Stimulated activated naive B cell treated with anti-CD40 and anti-IgM and Interleukin-4, amounts not matched to agents 10 μg/mL and 1 μg/mL and 100 μg/mL, for 72 hours (primary cell): ENCODE results near the gene PMIS2.

Experiments
- ATAC-seq, 2 donors: fragments of 150-1000 bp; cut with Tn5 transposase; replicated peaks; 2 replicates each; pipeline ENCODE4 v1.10.0; 2021; ENCODE audit warnings: moderate library complexity in 1 of 2
- DNase-seq: peaks from one replicate; pipeline ENCODE4 v3.0.0; 2021
- H3K27ac Mint-ChIP-seq: one replicate; pipeline ENCODE4 v1.8.0; 2022; ENCODE audit warnings: mild to moderate bottlenecking, mixed read lengths
- H3K27me3 Mint-ChIP-seq, 2 donors: one replicate each; pipeline ENCODE4 v1.8.0; 2022; ENCODE audit warnings: mixed read lengths in 2 of 2
- H3K36me3 Mint-ChIP-seq, 2 donors: one replicate each; pipeline ENCODE4 v1.8.0; 2022; ENCODE audit warnings: mixed read lengths in 2 of 2, mild to moderate bottlenecking in 1 of 2
- H3K4me1 Mint-ChIP-seq, 2 donors: one replicate each; pipeline ENCODE4 v1.8.0; 2022; ENCODE audit warnings: mixed read lengths in 2 of 2, mild to moderate bottlenecking in 1 of 2
- H3K4me3 Mint-ChIP-seq, 2 donors: one replicate each; pipeline ENCODE4 v1.8.0; 2022; ENCODE audit warnings: mild to moderate bottlenecking in 2 of 2, mixed read lengths in 2 of 2, moderate library complexity in 1 of 2
- H3K9me3 Mint-ChIP-seq, 2 donors: one replicate each; pipeline ENCODE4 v1.8.0; 2022; ENCODE audit warnings: mixed read lengths in 2 of 2, mild to moderate bottlenecking in 1 of 2

The PMIS2 gene

DNA sequence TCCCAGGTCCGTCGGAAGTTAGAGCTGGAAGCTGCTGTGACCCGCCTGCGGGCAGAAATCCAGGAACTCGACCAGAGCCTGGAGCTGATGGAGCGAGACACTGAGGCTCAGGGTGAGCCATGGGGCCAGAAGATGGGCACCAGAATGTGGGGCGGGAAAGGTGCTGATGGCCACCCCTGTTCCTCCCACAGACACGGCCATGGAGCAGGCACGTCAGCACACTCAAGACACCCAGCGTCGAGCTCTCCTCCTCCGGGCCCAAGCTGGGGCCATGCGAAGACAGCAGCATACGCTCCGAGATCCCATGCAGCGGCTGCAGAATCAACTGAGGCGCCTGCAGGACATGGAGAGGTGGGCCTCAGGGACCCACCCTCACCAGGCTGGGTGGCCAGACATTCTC, 29.1 kb downstream of the PMIS2 start:
- no peak overlapping the region for H3K4me3 Mint-ChIP-seq
- no peaks in the 10 kb centered on the region for H3K9me3 Mint-ChIP-seq
- H3K36me3 Mint-ChIP-seq, result peaks cover 16 to 42% of the 10 kb centered on the region in 2 donors
- ATAC-seq (no peak), DNase-seq (no peak)
- H3K27ac Mint-ChIP-seq, result no peak overlapping the region
- peaks cover 14 to 31% of the 10 kb centered on the region in 2 donors for H3K4me1 Mint-ChIP-seq
- no peaks in the 10 kb centered on the region for H3K27me3 Mint-ChIP-seq

DNA sequence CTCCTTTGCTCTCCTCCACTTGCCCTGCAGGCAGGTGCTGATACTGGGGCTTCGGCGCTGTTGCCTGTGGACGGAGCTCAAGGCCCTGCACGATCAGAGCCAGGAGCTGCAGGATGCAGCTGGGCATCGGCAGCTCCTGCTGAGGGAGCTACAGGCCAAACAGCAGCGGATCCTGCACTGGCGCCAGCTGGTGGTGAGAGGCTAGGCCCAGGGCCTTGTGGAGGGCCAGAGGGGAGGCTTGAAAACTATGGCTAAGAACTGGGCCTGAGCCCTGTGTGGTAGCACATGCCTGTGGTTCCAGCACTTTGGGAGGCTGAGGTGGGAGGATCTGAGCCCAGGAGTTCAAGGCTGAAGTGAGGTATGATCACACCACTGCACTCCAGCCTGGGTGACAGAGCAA, 32.9 kb downstream of the PMIS2 start:
- peaks cover 39 to 66% of the 10 kb centered on the region in 2 donors for H3K36me3 Mint-ChIP-seq
- H3K4me3 Mint-ChIP-seq, result no peak overlapping the region
- no peaks in the 10 kb centered on the region for H3K9me3 Mint-ChIP-seq
- DNase-seq (no peak), ATAC-seq (no peak)
- H3K27me3 Mint-ChIP-seq, result no peaks in the 10 kb centered on the region
- peaks cover under 1 to 6% of the 10 kb centered on the region in 2 donors for H3K4me1 Mint-ChIP-seq
- no peak overlapping the region for H3K27ac Mint-ChIP-seq

- Mint-ChIP-seq H3K27me3 (no peaks in the 10 kb centered on the region), H3K4me1 (peaks cover 0 to 4% of the 10 kb centered on the region in 2 donors), H3K36me3 (peaks cover 39 to 66% of the 10 kb centered on the region in 2 donors), H3K4me3 (no peak overlapping the region), H3K27ac (no peak overlapping the region), H3K9me3 (no peaks in the 10 kb centered on the region)
- ATAC-seq (no peak), DNase-seq (no peak)
Observed at GRCh38 chr19:35619290-35619923, 33.4 kb downstream of the PMIS2 start.

DNA sequence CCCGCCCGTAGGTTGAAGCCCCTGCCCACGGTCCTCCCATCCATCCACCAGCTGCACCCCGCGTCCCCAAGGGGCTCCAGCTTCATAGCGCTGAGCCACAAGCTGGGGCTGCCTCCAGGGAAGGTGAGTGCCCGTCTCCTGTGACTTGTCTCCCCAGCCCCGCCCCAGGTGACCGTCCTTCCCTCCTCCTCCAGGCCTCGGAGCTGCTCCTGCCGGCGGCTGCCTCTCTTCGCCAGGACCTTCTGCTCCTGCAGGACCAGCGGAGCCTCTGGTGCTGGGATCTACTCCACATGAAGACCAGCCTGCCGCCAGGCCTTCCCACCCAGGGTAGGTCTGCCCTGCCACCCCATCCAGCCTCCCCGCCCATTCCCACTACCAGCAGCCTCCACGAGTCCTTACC, 34.0 kb downstream of the PMIS2 start:
- no peak overlapping the region for H3K27ac Mint-ChIP-seq
- peaks cover 39 to 64% of the 10 kb centered on the region in 2 donors for H3K36me3 Mint-ChIP-seq
- ATAC-seq (no peak), DNase-seq (no peak)
- H3K9me3 Mint-ChIP-seq, result no peaks in the 10 kb centered on the region
- peaks cover 0 to 4% of the 10 kb centered on the region in 2 donors for H3K4me1 Mint-ChIP-seq
- no peaks in the 10 kb centered on the region for H3K27me3 Mint-ChIP-seq
- H3K4me3 Mint-ChIP-seq, result no peak overlapping the region

- peaks cover 30 to 56% of the 10 kb centered on the region in 2 donors for H3K36me3 Mint-ChIP-seq
- H3K4me1 Mint-ChIP-seq, result no peaks in the 10 kb centered on the region
- ATAC-seq, result no peak
- H3K27ac Mint-ChIP-seq, result peak overlapping the region; percentile 17
- H3K27me3 Mint-ChIP-seq, result no peaks in the 10 kb centered on the region
- no peak for DNase-seq
- H3K9me3 Mint-ChIP-seq, result no peaks in the 10 kb centered on the region
- H3K4me3 Mint-ChIP-seq, result no peak overlapping the region
Observed at GRCh38 chr19:35621708-35622107, 35.7 kb downstream of the PMIS2 start.

- DNase-seq (no peak), ATAC-seq (no peak)
- H3K9me3 Mint-ChIP-seq, result no peaks in the 10 kb centered on the region
- peaks cover 30 to 47% of the 10 kb centered on the region in 2 donors for H3K36me3 Mint-ChIP-seq
- no peak overlapping the region for H3K4me3 Mint-ChIP-seq
- H3K27me3 Mint-ChIP-seq, result no peaks in the 10 kb centered on the region
- no peaks in the 10 kb centered on the region for H3K4me1 Mint-ChIP-seq
- no peak overlapping the region for H3K27ac Mint-ChIP-seq
Observed at GRCh38 chr19:35622750-35623149, 36.8 kb downstream of the PMIS2 start.

DNA sequence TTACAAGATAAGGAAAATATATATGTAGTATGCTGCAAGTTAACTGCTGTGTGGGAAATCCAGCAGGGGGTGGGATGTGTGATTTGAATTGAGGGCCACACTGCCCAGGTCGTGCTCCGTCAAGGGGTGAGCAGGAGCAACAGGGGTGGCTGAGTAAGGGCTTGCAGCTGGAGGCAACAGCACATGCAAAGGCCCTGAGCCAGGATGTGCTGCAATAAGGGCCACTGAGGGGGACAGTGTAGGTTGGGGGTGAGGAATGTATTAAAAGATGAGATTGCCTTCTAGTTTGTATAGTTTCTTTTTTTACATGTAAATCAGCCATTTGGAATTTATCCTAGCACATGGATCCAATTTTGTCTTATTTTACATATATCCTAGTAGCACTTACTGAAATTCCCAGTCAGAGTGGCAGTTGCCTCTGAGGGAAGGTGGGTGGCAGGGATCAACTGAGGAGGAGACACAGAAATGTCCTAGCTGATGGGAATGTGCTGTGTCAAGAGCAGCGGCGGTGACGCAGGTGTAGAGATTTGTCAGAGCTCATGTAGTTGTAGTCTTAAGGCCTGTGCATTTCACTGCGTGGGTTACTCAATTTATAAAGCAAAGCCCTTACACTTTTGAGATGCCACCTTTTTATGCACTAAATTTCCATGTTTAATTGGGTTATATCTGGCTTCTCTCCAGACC, 37.5 kb downstream of the PMIS2 start:
- Mint-ChIP-seq H3K4me1 (peaks cover 2 to 5% of the 10 kb centered on the region in 2 donors), H3K4me3 (no peak overlapping the region), H3K27me3 (no peaks in the 10 kb centered on the region), H3K27ac (peak overlapping the region; percentile 44), H3K36me3 (peaks cover 27 to 43% of the 10 kb centered on the region in 2 donors), H3K9me3 (no peaks in the 10 kb centered on the region)
- DNase-seq, result no peak
- ATAC-seq, result no peak

- no peaks in the 10 kb centered on the region for H3K27me3 Mint-ChIP-seq
- peak; percentile 33 to 38 for ATAC-seq
Observed at GRCh38 chr19:35628264-35628564, 42.2 kb downstream of the PMIS2 start.

DNA sequence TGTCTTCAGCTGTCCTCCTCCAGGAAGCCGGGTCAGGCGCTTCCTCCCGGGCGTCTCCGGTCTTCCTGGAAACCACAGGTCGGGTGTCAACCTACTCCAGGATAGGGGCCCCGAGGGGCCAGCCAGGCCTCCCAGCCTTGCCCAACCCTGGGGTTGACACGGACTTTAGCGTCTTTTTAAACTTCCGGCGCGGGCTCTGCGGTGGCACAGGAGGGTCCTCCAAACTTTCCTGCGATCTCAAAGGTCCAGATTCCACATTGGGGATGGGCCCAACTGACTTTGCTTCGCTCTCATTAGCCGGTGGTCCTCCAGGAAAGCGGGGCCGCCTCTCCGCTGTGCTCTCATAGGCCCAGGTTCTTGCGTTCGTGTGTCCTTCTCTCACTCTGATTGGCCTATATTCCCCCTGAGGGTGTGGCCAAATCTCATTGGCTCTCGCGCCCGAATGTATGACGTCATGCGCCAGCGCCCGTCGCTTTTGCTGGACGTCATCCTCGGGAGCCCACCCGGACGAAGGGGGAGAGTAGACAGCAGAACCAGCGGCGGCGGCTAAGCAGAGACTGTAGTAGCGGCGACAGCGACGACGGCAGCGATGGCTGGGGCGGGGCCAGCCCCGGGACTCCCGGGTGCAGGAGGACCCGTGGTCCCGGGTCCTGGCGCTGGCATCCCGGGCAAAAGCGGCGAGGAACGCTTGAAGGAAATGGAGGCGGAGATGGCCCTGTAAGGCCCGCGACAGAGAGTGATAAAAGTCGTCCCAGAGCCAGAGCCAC, 42.8 kb downstream of the PMIS2 start, which contains the start of gene RBM42:
Gene RBM42 (plus strand): TSS at position 472 of the 767 bp plus-strand sequence. CDS start 118 bp downstream, at position 590.
- H3K4me3 Mint-ChIP-seq, result peak within 1 kb of the TSS; percentile 96 to 97
- H3K4me1 Mint-ChIP-seq, result peaks cover 17 to 26% of the 10 kb centered on the region in 2 donors
- DNase-seq (peak; percentile 97), ATAC-seq (peak; percentile 99 to 100)
- peaks cover 35 to 46% of the 10 kb centered on the region in 2 donors for H3K36me3 Mint-ChIP-seq
- no peaks in the 10 kb centered on the region for H3K27me3 Mint-ChIP-seq
- H3K27ac Mint-ChIP-seq, result peak within 1 kb of the TSS; percentile 98
- H3K9me3 Mint-ChIP-seq, result no peaks in the 10 kb centered on the region

More at GRCh38 chr19:35628264-35628564, 42.2 kb downstream of the PMIS2 start:
- H3K36me3 Mint-ChIP-seq, result peaks cover 31 to 42% of the 10 kb centered on the region in 2 donors
- H3K4me3 Mint-ChIP-seq, result peak overlapping the region; percentile 96 to 97
- no peak for DNase-seq
- peak overlapping the region; percentile 98 for H3K27ac Mint-ChIP-seq
- H3K9me3 Mint-ChIP-seq, result no peaks in the 10 kb centered on the region
- H3K4me1 Mint-ChIP-seq, result peaks cover 17 to 26% of the 10 kb centered on the region in 2 donors

DNA sequence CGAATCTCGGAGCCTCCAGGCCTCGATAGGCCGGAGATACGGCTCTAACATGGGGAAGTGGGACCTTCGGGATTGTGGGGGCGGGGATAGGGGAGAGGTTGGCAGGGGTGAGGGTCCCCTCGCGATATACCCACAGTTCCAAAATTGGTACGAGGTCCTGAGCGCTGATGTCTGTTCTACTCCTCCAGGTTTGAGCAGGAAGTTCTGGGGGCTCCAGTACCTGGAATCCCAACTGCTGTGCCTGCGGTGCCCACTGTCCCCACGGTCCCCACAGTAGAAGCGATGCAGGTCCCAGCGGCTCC, 43.3 kb downstream of the PMIS2 start:
- Mint-ChIP-seq H3K4me3 (peak overlapping the region; percentile 96 to 97), H3K27ac (peak overlapping the region; percentile 98), H3K4me1 (peaks cover 17 to 26% of the 10 kb centered on the region in 2 donors), H3K27me3 (no peaks in the 10 kb centered on the region), H3K36me3 (peaks cover 38 to 50% of the 10 kb centered on the region in 2 donors), H3K9me3 (no peaks in the 10 kb centered on the region)
- ATAC-seq, result no peak
- DNase-seq, result no peak

DNA sequence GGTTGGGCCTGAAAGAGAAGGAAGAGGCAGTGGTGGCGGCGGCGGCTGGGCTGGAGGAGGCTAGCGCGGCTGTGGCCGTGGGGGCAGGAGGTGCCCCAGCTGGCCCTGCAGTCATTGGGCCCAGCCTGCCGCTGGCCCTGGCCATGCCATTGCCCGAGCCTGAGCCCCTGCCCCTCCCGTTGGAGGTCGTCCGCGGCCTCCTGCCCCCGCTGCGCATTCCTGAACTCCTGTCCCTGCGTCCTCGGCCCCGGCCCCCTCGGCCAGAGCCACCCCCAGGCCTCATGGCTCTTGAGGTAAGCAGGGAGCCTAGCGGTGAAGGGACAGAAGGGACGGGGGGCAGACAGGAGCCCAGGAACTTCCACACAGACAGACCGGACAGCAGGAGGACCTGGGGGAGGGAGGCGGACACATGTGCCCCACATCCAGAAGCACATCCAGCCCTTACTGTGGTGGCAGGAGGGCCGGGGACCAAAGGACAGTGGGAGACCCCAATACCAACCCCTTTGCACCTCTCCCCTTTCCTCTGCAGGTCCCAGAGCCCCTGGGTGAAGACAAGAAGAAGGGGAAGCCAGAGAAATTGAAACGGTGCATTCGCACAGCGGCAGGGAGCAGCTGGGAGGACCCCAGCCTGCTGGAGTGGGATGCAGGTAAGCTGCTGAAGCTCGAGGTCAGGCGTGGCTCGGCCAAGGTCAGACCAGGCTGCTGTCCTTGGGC, 47.9 kb downstream of the PMIS2 start:
- H3K27me3 Mint-ChIP-seq, result no peaks in the 10 kb centered on the region
- no peaks in the 10 kb centered on the region for H3K9me3 Mint-ChIP-seq
- ATAC-seq (no peak), DNase-seq (no peak)
- no peak overlapping the region for H3K27ac Mint-ChIP-seq
- peaks cover 13 to 21% of the 10 kb centered on the region in 2 donors for H3K4me1 Mint-ChIP-seq
- peaks cover 66 to 73% of the 10 kb centered on the region in 2 donors for H3K36me3 Mint-ChIP-seq
- no peak overlapping the region for H3K4me3 Mint-ChIP-seq

- Mint-ChIP-seq H3K9me3 (no peaks in the 10 kb centered on the region), H3K27me3 (no peaks in the 10 kb centered on the region), H3K4me1 (peaks cover 5 to 18% of the 10 kb centered on the region in 2 donors), H3K36me3 (peaks cover 54 to 56% of the 10 kb centered on the region in 2 donors), H3K4me3 (no peak overlapping the region), H3K27ac (no peak overlapping the region)
- ATAC-seq (no peak), DNase-seq (no peak)
Observed at GRCh38 chr19:35636651-35637050, 50.7 kb downstream of the PMIS2 start.
